KOPT-K1 (cell line): ENCODE results near the gene CTSC.
A peak's percentile ranks its signal among the peaks of the same experiment; 100 is the strongest.
"Not testable (repeated sequence)": the region's sequence is repeated elsewhere in the genome, so short reads cannot be mapped to it uniquely, and the experiment has no call there.

Experiments used
- H3K27ac ChIP-seq: fragments of 200-600 bp; sonication (generic); 2 replicates; pipeline ENCODE4 v1.5.1; 2016; ENCODE audit warnings: antibody characterized with exemption, mild to moderate bottlenecking, low read depth, low read length; ENCODE audit not compliant: poor library complexity, severe bottlenecking
- H3K36me3 ChIP-seq: fragments of 200-600 bp; sonication (generic); 2 replicates; pipeline ENCODE4 v1.5.1; 2017; ENCODE audit warnings: antibody characterized with exemption, mild to moderate bottlenecking, low read length, moderate library complexity; ENCODE audit not compliant: insufficient read depth
- H3K9me3 ChIP-seq: fragments of 200-600 bp; sonication (generic); 2 replicates; pipeline ENCODE4 v1.5.1; 2017; ENCODE audit warnings: antibody characterized with exemption, low read length, mild to moderate bottlenecking; ENCODE audit not compliant: insufficient read depth, poor library complexity, severe bottlenecking

Gene CTSC

DNA sequence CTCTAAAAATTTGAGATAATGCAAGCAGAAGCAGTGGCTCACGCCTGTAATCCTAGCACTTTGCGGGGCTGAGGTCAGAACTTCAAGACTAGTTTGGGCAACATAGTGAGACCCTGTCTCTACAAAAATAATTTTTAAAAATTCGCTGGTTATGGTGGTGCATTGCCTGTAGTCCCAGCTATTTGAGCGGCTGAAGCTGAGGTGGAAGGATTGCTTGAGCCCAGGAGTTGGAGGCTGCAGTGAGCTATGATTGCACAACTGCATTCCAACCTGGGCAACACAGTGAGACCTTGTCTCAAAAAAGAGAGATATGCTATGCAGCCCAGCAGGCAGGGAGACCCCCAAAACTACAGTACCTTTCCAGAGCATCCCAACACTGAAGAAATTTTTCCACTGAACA, 2.3 kb downstream of the CTSC start:
- Histone ChIP-seq H3K36me3 (peaks cover 48% of the 10 kb centered on the region), H3K27ac (peak overlapping the region; percentile 34), H3K9me3 (no peaks in the 10 kb centered on the region)

DNA sequence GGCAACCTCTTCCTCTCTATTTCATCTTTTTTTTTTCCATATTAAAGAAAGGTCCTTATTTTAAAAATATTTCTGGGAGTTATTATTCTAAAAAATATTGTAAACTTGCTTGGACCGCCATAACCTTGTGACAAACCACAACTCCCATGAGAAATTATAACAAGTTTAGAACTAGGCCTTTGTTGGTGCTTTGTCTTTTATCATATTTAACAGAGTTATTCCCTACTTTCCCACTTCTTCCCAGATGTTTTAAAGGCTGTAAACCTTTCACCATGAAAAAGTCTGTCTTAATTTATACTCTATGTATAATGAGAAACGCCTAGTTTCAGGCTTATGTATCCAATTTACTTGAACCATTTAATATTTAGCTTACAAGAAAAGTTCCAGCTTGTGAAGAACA, 3.7 kb downstream of the CTSC start:
- Histone ChIP-seq H3K9me3 (no peaks in the 10 kb centered on the region), H3K27ac (no peak overlapping the region), H3K36me3 (peaks cover 62% of the 10 kb centered on the region)

DNA sequence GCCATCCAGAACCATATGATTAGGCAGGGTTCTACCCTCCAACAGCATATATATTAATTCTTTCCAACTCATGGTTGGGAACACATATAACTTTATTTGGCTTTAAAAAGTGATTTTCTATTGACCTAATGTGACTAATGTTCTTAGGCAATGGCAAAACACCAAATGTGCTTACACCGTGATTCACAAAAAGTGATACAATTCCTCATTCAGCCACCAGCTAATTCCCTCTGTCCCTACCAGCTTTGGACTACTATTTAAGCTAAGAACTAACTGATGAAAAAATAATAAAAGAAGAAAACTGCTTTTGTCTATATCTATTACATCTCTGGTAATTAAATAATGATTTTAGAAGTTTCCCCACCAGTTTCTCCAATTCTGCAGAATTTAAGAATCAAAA, 4.7 kb downstream of the CTSC start:
- Histone ChIP-seq H3K36me3 (peaks cover 70% of the 10 kb centered on the region), H3K9me3 (no peaks in the 10 kb centered on the region), H3K27ac (no peak overlapping the region)

DNA sequence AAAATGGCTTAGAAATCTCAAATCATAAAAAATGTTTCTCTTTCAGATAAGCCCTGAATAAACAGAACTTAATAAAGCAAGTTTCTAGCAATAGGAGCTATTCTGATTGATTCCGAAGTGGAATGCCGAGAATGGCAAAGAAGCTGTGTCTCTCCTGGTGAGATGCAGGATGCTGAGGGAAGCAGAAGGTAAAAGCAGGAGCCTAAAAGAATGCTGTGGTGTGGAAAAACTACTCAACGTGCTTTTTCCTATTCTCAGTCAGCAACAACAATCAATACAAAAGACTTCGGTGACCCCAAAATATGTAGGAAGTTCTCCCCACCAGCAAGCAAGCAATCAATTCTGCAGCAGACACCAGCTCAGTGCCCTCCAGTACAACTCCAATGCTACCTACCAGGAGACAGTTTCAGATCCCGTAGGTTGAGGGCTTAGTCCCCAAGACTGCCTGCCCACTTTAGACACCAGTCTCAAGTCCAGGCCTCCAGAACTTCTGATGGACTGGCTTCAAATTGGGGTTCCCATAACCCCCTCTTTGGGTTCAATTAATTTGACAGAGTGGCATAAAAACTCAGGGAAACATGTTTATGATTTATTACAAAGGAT, 6.6 kb downstream of the CTSC start:
- Histone ChIP-seq H3K36me3 (peaks cover 87% of the 10 kb centered on the region), H3K9me3 (no peaks in the 10 kb centered on the region), H3K27ac (no peak overlapping the region)

DNA sequence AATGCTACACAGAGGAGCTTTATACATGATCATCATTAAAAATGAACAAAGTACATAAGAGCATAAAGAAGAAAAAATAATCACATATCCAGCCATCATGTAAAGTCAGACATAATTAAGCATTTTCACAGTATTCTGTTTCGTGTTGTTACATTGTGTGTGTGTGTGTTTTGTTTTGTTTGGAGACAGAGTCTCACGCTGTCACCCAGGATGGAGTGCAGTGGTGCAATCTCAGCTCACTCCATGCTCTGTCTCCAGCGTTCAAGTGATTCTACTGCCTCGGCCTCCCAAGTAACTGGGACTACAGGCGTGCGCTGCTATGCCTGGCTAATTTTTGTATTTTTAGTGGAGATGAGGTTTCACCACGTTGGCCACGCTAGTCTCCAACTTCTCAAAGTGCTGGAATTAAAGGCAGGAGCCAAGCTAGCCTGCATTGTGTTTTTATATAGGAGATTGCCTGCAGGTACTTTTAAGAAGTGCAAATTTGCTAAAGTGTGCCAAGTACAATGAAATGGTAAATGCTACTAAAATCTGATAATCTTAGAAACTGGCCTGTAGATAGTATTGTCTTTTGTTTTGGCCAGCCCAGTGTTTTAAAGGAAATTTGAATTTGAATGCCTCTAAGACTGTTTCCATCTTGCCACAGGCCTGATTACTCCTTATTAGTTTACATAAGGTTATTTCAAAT, 7.8 kb downstream of the CTSC start:
- Histone ChIP-seq H3K9me3 (no peaks in the 10 kb centered on the region), H3K36me3 (peaks cover 96% of the 10 kb centered on the region), H3K27ac (no peak overlapping the region)

DNA sequence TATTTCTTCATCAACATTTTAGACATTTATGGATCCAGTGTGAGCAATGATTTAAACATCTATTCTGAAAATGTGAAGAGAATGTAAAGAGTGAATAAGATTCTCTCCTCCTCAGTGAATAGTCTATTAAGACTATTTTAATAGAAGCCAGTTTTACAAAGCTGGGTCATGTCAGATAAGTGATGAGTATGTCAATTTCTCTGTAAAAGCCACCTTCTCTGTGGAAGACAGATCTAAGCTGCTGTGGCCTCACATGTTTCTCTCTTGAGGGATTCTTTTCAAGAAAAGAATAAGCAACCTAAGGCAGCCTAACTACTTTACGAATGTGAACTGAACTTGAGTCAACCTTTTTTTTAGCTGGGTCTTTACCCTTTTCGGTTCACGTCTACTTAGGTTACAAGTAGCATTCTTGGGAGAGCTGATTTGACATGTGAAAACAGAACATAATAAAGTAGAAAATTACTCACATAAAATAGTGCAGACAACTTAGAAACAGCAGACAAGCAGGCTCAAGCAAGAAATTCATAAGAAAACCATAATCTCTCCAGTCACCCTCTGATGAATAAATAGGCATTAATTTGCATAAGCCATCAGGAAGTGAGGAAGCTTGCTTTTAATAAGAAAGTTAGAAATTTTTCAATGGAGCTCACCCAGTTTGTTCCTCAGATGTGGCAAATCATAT, 9.9 kb downstream of the CTSC start:
- no peak overlapping the region for H3K27ac ChIP-seq
- H3K9me3 ChIP-seq: no peaks in the 10 kb centered on the region
- H3K36me3 ChIP-seq: peaks cover 96% of the 10 kb centered on the region

DNA sequence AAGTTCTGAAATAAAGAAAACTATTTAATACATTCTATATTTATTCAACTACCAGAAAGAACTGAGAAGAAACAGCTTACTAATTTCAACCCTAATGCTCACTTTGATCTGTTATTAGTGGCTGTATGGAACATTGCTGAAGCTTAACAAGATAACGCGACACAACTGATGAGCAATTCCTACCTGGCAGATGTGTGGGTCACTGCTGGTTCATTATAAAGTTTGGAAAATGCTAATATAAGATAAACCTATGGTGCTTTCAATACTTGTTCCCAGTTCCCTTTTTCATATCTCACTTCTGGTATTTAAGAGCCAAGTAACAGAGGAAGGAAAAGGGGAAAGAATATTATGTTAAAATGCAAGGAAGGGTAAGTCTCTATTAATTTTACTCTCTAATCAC, 10.5 kb downstream of the CTSC start:
- Histone ChIP-seq H3K36me3 (peaks cover 95% of the 10 kb centered on the region), H3K9me3 (no peaks in the 10 kb centered on the region), H3K27ac (no peak overlapping the region)

DNA sequence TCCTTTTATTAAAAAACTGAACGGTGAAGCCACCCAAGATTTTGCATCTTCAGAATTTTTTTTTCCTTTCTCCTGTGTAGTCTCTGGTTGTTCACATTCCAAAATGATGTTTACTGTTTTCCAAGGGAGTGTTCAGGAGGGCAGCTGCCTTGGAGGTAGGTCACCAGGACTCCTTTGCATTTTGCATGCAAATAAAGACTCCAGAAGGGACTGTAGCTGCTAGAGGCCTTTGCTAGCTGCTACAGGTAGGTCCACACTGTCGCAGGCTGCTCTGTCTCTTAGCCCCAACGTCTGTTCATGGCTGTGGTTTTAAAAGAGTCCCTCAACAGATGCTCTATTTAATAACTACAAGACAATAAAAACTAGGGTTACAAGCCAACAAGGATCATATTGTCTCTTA, 11.4 kb downstream of the CTSC start:
- peak overlapping the region; percentile 25 for H3K27ac ChIP-seq
- H3K9me3 ChIP-seq: no peaks in the 10 kb centered on the region
- H3K36me3 ChIP-seq: peaks cover 95% of the 10 kb centered on the region

DNA sequence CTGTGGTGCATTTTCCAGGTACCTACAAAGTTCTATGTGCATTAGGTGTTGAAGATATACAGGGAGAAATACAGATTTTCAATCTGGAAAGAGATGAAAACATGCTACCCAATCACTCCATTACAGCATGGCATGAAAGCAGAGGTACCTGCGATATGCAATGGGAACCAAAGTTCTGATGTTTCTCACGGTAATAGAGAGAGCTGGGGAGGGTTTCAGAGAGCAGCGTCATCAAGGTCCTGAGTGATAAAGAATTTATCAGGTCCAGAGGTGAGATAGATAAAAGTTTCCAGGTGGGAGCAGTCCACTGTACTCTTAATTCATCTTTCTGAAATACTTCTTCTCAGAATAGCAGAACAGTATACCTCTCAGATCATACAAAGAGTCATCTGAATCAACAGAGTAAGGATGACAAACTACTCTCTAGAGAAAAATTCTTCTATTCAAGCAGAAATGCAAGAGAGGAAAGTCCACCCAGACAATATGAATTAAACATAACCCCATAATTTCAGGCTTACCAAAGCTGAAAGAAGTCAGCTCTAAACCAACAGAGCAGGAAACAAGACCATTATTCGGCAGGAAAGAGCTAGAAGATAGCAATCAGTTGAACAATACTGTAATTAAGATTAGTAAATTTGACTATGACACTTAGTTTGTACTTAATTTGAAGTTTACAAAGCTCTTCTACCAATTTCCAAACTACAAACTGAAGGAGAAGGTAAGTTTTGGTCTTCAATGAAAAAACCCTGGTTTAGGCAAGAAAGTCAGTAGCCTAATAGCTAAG, 12.8 kb downstream of the CTSC start:
- no peaks in the 10 kb centered on the region for H3K9me3 ChIP-seq
- peaks cover 94% of the 10 kb centered on the region for H3K36me3 ChIP-seq
- H3K27ac ChIP-seq: peak overlapping the region; percentile 25

DNA sequence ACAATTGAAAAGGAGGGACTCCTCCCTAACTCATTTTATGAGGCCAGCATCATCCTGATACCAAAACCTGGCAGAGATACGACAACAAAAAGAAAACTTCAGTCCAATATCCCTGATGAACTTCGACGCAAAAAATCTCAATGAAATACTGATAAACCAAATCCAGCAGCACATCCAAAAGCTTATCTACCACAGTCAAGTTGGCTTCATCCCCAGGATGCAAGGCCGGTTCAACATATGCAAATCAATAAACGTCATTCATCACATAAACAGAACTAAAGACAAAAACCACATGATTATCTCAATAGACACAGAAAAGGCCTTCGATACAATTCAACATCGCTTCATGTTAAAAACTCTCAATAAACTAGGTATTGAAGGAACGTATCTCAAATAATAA, 14.7 kb downstream of the CTSC start:
- not testable (repeated sequence) for H3K27ac ChIP-seq, H3K9me3 ChIP-seq
- H3K36me3 ChIP-seq: peaks cover 78% of the 10 kb centered on the region

DNA sequence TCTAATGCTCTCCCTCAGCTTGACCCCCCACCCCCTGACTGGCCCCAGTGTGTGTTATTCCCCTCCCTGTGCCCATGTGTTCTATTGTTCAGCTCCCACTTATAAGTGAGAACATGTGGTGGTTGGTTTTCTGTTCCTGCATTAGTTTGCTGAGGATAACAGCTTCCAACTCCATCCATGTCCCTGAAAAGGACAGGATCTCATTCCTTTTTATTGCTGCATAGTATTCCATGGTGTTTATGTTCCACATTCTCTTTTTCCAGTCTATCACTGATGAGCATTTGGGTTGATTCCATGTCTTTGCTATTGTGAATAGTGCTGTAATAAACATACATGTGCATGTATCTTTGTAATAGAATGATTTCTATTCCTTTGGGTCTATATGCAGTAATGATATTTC, 16.1 kb downstream of the CTSC start:
- peaks cover 63% of the 10 kb centered on the region for H3K36me3 ChIP-seq
- not testable (repeated sequence) for H3K27ac ChIP-seq, H3K9me3 ChIP-seq

DNA sequence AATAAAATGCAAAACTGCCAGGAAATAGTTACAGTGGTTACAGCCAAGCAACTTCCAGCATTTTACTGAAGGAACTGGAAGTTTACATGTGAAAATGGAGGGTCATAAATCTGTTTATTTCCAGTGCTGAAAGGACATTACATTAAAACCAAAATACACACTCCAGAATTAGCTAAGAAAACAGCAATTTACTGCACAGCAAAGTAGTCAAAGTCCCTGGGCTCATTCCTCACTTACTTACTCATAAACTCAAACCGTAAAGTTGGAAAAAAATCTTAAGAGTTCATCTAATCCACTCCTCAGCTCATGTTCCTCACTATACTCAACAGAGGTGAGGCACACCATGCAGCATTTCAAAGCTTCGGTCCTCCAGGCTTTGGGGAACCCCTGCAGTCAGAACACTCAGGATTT, 17.4 kb downstream of the CTSC start:
- peaks cover 64% of the 10 kb centered on the region for H3K36me3 ChIP-seq
- no peak overlapping the region for H3K27ac ChIP-seq
- no peaks in the 10 kb centered on the region for H3K9me3 ChIP-seq

DNA sequence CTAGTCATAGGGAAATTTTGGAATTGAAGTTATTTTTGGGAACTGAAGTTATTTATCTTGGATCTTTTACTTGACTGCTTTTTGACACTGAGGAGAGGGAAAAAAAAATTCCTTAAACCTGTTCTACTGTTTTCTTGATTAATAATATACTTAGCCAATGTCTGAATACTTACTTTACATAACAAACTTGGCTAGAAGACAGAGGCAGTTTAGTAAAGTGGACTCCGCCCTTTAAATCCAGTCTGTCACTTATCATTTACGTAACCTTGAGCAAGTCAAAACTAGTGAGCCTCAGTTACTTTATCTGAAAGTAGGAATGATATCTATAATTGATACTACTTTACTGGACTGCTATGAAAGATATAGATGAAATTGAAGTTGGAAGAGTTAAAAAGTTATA, 19.5 kb downstream of the CTSC start:
- H3K27ac ChIP-seq: no peak overlapping the region
- H3K36me3 ChIP-seq: peaks cover 62% of the 10 kb centered on the region
- no peaks in the 10 kb centered on the region for H3K9me3 ChIP-seq

DNA sequence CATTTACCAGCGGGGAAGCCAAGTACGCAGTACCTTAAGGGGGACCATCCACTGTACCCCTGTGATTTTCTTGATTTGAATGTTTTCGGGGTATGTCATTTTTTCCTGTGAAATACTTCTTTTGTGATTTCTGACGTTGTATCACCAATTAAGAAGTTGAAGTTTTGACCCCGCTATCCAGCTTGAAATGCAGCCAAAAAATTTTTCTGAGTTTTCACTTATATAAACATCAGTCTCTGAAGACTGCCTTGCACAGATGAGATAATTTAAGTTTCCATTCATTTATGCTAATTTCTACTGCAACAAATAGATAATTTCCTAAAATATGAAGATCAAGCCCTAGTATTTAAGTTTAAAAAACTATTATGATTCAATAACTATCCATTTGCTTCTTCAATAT, 20.0 kb downstream of the CTSC start:
- peaks cover 62% of the 10 kb centered on the region for H3K36me3 ChIP-seq
- H3K9me3 ChIP-seq: no peaks in the 10 kb centered on the region
- no peak overlapping the region for H3K27ac ChIP-seq

DNA sequence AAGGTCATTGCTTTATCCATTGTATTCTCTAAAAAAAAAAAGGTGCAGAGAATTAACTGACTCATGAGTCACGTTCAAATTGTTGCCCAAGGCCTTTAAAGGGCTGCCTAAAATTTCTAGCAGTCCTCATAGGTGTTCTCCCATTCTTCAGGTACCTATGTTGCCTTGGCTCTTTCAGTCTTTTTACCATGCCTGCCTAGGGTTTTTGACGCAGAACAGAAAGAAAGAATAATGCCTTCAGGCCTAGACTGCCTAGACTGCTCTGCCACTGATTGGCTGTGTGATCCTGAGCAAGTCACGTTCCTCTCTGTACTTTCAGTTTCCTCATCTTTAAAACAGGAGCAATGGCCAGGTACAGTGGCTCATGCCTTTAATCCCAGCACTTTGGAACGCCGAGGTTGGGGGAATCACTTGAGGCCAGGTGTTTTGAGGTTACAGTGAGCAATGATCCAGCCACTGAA, 21.5 kb downstream of the CTSC start:
- Histone ChIP-seq H3K36me3 (peaks cover 63% of the 10 kb centered on the region), H3K27ac (no peak overlapping the region), H3K9me3 (no peaks in the 10 kb centered on the region)
